ENCODE data around the gene PLA2R1.

DNA sequence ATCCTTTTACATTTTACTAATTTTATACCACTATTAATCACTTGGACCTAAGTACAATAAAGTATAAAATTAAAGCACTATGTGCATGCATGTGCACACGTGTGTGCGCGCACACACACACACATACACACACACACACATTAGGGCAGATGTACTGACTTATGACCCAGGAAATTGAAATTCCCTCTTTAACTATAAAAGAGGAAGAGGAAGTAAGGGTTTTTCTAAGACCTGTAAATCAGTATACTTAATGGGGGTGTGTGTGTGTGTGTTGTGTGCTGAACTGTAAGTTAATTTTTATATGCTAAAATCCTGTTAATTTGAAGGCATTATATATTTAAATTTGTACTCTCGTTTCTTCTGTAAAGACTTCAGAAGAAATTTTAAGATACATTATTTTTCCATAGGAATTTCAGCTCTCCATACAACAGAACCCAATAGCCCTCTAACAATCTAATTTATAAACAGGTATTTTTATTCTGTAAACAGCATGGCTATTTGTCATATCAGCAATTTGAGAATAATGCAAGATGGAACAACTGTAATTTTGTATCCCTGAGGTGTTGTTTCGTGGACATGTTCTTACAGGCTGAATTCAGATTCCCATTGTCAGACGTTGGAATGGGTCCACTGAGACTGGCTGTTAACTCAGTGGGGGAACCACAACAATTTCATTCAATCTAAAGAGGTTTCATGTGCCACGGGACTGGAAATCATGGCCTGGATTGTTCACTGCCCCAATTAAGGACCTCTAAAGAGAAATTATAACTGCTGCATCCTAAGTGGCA is 90.9 kb downstream of the PLA2R1 start:
- TF ChIP-seq, protein P1, sequence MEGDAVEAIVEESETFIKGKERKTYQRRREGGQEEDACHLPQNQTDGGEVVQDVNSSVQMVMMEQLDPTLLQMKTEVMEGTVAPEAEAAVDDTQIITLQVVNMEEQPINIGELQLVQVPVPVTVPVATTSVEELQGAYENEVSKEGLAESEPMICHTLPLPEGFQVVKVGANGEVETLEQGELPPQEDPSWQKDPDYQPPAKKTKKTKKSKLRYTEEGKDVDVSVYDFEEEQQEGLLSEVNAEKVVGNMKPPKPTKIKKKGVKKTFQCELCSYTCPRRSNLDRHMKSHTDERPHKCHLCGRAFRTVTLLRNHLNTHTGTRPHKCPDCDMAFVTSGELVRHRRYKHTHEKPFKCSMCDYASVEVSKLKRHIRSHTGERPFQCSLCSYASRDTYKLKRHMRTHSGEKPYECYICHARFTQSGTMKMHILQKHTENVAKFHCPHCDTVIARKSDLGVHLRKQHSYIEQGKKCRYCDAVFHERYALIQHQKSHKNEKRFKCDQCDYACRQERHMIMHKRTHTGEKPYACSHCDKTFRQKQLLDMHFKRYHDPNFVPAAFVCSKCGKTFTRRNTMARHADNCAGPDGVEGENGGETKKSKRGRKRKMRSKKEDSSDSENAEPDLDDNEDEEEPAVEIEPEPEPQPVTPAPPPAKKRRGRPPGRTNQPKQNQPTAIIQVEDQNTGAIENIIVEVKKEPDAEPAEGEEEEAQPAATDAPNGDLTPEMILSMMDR (IDR thresholded peaks at IDR 0.05; ENCODE audit: low read length) = no peak
- no peak for TF ChIP-seq EZH2 (IDR thresholded peaks at IDR 0.05; ENCODE audit: borderline replicate concordance, low read length)
